NCI-H2227 (cell line): ENCODE results near the gene COL6A1.

ENCODE experiments used
- DNase-seq: peaks from one replicate; lab custom pipeline; 2025; ENCODE audit not compliant: unreplicated experiment; lab: John Stamatoyannopoulos, UW

COL6A1 gene

DNA sequence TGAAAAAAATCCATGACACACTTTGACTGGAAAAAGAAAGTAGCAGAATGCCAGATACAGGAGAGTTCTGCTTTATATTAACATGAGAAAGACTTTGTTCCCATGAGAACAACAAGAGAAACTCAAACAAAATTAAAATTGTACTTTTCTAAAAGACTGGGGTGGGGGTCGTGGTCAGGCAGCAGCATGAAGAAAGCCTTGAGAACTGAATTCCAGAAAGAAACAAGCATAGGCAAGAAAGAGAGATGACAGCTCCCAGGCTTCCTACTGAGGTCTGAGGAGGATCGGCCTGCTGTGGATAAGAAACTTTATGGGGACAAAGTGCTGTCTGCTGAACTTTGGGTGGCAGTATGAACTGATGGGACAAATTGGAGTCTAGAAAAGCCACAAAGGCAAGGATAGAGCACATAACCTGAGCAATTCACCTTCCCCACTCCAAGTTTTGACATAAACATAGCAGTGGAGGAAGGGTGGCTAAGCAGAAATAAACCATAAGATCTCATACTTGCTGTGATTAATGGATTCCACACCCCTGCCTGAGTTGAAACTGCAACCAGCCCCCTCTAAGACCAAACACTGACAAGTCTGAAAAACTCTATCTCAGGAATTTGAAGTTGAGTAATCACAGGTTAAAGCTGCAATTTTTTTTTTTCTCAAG, 43.7 kb downstream of the COL6A1 start:
- no peak for DNase-seq

- no peak for DNase-seq
Measured at GRCh38 chr21:46027851-46028493, 46.4 kb downstream of the COL6A1 start.

- DNase-seq = no peak
Measured at GRCh38 chr21:46028573-46029091, 47.1 kb downstream of the COL6A1 start.

DNA sequence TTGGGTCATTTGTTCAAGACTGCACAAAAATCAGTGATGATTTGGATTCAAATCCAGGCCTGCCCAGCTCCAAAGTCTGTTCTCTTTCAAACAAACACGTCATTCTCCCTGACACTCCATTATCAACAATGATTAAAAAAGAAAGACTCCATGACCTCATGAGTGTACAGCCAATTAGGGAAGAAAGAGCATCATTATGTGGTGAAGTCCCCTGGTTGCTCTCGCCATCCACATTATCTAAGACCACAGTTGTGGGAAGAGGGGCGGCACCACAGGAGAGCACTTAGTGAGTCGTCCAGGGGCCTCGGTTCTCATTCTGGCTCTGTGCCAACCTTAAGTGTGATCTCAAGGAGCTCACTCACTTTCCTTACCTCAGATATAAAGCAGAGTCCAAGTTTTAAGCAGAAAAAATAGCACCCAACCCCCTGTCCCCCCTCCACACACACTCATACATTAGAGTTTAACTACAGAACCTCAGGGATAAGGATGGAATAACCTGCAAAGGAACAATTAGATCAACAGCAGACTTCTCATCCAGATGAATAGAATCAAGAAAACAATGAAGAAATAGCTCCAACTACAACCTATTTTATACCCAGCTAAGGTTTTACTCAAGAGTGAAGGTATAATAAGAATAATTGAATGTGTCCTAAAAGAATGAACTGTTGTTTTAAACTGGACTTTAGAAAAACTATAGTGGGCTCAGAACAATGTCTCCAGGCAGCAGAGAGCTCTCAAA, 47.8 kb downstream of the COL6A1 start:
- peak; percentile 5 for DNase-seq

GRCh38 chr21:46031484-46031883, 49.9 kb downstream of the COL6A1 start:
- DNase-seq = no peak

GRCh38 chr21:46032100-46032499, 50.5 kb downstream of the COL6A1 start:
- DNase-seq = no peak

GRCh38 chr21:46033410-46034400, 52.1 kb downstream of the COL6A1 start:
- no peak for DNase-seq

- DNase-seq = no peak
Measured at GRCh38 chr21:46035809-46036695, 54.5 kb downstream of the COL6A1 start.

DNA sequence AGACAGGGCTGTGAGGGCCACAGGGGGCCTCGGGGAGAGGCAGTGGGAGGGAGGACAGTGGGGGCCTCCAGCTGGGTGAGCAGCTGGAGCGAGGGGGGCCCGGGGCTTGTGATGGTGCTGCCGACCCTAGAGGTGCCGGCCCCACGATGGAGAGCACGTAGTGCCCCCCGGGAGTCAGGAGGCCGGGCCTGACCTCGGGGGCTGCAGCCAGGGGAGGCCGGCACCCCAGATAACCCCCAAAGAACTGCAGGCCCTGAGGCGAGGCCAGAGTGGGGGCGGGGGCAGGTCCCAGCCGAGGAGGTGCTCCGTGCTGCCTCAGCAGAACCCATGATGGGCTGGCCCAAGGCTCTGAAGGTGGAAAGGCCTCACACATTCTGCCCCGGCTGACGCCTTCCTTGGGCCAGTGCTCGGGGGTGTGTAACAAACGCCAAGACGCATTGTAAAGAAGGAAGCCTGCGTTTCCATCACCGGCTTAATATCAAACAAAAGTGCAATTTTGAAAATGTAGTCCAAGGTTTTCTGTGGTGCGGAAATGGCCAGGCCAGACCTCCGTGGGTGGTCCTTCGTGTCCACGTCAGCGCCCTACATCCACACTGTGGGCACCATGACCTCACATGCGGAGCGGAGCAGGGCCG, 55.2 kb downstream of the COL6A1 start:
- no peak for DNase-seq

DNA sequence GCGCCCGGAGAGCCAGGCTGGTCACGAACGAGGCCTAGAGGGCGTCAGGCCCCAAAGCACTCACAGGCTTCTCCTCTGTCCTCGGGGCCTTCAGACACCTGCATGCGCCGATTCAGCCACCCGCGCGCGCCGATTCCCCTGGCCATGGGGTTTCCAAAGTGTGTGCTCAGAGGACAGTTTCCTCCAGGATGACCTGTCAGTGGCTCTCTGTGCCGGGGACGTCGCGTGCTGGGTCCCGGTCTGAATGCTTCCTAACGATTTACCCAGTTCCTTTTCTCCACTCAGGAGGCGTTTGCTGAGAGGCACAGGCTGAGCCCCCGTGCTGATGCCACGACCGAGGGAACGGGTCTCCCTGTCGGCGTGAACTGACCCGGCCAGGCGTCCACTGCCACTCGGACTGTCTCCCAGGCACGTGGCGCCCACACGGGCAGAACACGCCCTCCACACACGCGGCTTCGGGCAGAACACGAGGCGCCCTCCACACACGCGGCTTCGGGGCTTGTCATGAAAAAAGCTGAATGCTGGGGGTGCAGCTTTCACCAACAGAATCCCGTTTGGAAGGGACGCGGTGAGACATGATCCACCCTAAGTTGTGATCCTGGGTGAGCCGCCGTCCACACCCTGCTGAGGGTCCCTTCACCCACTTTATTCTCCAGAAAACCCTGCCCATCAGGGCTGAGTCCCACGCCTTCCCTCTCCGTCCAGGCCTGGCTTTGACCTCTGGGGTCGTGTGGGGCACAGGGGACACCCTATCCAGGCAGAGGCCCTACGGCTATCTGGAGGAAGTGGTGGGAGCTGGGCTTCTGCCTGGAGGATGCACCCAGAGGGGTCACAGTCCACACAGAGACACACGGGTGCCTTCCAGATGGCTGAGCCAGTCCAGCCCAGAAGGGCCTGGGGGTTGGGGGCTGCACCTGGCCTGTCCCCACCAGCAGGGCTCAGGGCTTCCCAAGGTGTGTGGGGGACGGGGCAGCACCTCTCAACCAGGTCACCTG, 56.1 kb downstream of the COL6A1 start:
- DNase-seq = no peak

GRCh38 chr21:46038341-46038829, 56.8 kb downstream of the COL6A1 start:
- DNase-seq = no peak

DNA sequence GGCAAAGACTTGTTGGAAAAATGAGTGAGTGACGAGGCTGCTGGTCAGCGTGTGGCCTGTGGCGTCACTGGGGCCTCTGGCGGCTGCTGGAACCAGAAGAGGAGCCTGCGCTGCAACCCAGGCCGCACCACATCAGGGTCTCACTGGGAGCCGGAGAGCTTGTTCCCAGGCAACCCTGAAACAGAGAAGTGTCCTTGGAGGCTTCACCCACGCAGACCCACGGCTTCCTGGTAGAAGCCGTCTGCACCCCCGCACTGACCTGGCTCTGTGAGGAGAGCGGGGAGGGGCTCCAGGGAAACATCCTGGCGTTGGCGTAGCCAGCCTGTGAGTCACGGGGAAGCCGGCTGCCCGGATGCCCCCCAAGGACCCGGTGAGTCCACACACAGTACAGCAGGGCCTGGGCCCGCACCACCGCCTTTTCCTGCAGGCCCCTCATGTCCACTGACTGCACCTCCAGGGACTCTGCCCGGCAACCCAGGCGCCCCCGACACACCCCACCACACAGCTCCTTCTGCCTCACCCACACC, 57.4 kb downstream of the COL6A1 start:
- DNase-seq = no peak

DNA sequence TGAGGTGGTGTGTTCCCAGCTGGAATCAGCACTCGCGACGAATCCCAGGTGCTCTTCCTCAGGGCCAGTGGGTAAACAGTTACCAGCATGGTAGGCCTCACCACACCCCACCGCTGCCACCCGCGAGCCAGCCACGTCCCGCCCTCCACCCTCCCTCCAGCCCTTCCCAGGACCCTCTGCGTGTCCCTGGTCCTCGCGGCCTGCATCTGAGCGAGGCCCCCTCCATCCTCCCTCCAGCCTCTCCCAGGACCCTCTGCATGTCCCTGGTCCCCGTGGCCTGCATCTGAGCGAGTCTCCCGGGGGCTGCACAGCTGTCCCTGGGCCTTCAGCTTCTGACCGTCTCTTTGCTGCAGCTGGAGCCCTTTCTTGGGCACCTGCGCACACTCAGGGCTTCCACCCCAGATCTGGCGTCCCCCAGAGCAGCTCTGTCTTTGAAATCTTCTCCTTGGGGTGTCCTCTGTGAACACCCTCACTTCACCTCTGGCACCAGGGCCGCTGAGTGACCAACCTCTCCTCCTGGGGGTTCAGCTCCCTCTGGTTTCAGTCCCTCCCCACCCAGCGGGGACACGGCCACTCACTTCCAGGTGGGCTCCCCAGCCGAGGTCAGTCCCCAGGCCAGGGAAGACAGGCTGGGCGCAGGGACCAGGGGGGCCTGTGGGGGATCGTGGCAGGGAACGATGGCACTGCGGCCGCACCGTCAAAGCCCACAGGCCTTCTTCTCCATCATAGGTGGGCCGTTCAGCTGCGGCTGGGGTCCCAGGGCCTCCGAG, 58.5 kb downstream of the COL6A1 start:
- no peak for DNase-seq

- no peak for DNase-seq
Measured at GRCh38 chr21:46040707-46041106, 59.1 kb downstream of the COL6A1 start.

- no peak for DNase-seq
Measured at GRCh38 chr21:46041183-46041582, 59.6 kb downstream of the COL6A1 start.

DNA sequence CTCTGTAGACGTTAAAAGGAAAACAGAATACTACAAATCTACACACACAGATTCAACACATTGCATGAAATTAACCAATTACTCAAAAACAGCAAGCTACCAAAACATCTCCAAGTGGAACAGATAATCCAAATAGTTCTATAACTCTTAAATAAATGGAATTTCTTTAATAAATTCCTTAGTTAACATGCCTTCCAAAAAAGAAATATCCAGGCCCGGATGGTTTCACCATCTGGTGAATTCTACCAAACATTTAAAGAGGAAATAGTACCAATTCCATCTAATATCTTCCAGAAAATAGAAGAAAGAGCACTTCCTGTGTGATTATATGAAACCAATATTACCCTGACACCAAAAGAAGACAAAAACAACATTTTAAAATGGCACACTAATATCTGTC, 63.6 kb downstream of the COL6A1 start:
- no peak for DNase-seq

- no peak for DNase-seq
Measured at GRCh38 chr21:46046471-46046870, 64.9 kb downstream of the COL6A1 start.
